OCI-LY7 (cell line): ENCODE data around the gene KCTD4. TPM values are rescaled to one million over a fixed set of nuclear protein-coding genes. Genes with fewer than 3 reads are reported as not detected.

Source experiments
- BruUV-seq: library from RNA; stranded (reverse); fragments of 400-500 nt; replicated peaks from 2 replicates; lab custom pipeline; 2021; lab: Mats Ljungman, UMichigan
- CTCF ChIA-PET: fragments of 300-600 bp; sonication (Branson Sonifier 250); formaldehyde crosslinking; loops from one replicate; lab custom pipeline; 2022; ENCODE audit warnings: antibody characterized with exemption; ENCODE audit not compliant: unreplicated experiment; lab: Charles Lee
- POLR2A ChIA-PET: fragments of 300-600 bp; sonication (Branson Sonifier 250); formaldehyde crosslinking; loops from one replicate; lab custom pipeline; 2022; ENCODE audit warnings: antibody characterized with exemption; lab: Charles Lee
- DNase-seq: peaks from one replicate; pipeline ENCODE4 v3.0.0-alpha.2; 2015; ENCODE audit warnings: low spot score
- H2AFZ ChIP-seq: fragments of 200-600 bp; sonication (generic), shearing (Covaris generic); 2 replicates; pipeline ENCODE4 v1.6.1; 2014; ENCODE audit warnings: mild to moderate bottlenecking, antibody characterized with exemption, low read length, moderate library complexity
- H3K27ac ChIP-seq: fragments of 200-600 bp; sonication (generic); 2 replicates; pipeline ENCODE4 v1.5.1; 2014; ENCODE audit warnings: mixed run types, low read depth, mild to moderate bottlenecking, moderate library complexity, low read length, inconsistent platforms; ENCODE audit not compliant: poor library complexity, severe bottlenecking
- H3K36me3 ChIP-seq: fragments of 200-600 bp; sonication (generic); 2 replicates; pipeline ENCODE4 v1.6.1; 2014; ENCODE audit warnings: mild to moderate bottlenecking, antibody characterized with exemption, low read length, moderate library complexity, mixed read lengths; ENCODE audit not compliant: insufficient read depth
- H3K4me1 ChIP-seq: fragments of 200-600 bp; sonication (generic); 2 replicates; pipeline ENCODE4 v1.5.1; 2014; ENCODE audit warnings: mild to moderate bottlenecking, low read length; ENCODE audit not compliant: insufficient read depth, poor library complexity, severe bottlenecking
- H3K4me2 ChIP-seq: fragments of 200-600 bp; sonication (generic); 2 replicates; pipeline ENCODE4 v1.6.1; 2014; ENCODE audit warnings: mild to moderate bottlenecking, low read length
- H3K4me3 ChIP-seq: fragments of 200-600 bp; sonication (generic); 2 replicates; pipeline ENCODE4 v1.5.1; 2014; ENCODE audit warnings: mild to moderate bottlenecking, low read depth, low read length; ENCODE audit not compliant: poor library complexity, severe bottlenecking
- H3K79me2 ChIP-seq: fragments of 200-600 bp; sonication (generic); 2 replicates; pipeline ENCODE4 v1.6.1; 2016; ENCODE audit warnings: low read depth, mild to moderate bottlenecking, low read length, moderate library complexity, mixed read lengths; ENCODE audit not compliant: insufficient read depth
- H3K9me2 ChIP-seq: fragments of 200-600 bp; sonication (generic); 2 replicates; pipeline ENCODE4 v1.6.1; 2016; ENCODE audit warnings: mild to moderate bottlenecking, low read length, mixed read lengths; ENCODE audit not compliant: insufficient read depth
- H3K9me3 ChIP-seq: fragments of 200-600 bp; sonication (generic); 2 replicates; pipeline ENCODE4 v1.6.1; 2014; ENCODE audit warnings: mild to moderate bottlenecking, mixed run types, low read length, mixed read lengths
- H4K20me1 ChIP-seq: fragments of 200-600 bp; sonication (generic); 2 replicates; pipeline ENCODE4 v1.6.1; 2014; ENCODE audit warnings: mild to moderate bottlenecking, antibody characterized with exemption, low read length, moderate library complexity, mixed read lengths; ENCODE audit not compliant: insufficient read depth
- EZH2phosphoT487 ChIP-seq: fragments of 200-600 bp; sonication (generic); IDR thresholded peaks from 2 replicates; pipeline ENCODE4 v1.6.1; 2018; ENCODE audit warnings: low read depth, borderline replicate concordance, mild to moderate bottlenecking, mixed run types, antibody characterized with exemption, low read length, moderate library complexity, mixed read lengths
- intact Hi-C: fragments of 100-400 bp; cut with micrococcal nuclease; formaldehyde crosslinking; loops from one replicate; pipeline ENCODE4 v1.10.0; 2022; ENCODE audit not compliant: unreplicated experiment
- total RNA-seq, 2 experiments: library from RNA; depleted of rRNA in 1 of 2; stranded (reverse); fragments of >200 nt in 1 of 2; shearing (Covaris generic) in 1 of 2; gene quantifications; 2 replicates each; pipeline ENCODE4 v1.2.3, GENCODE V29; 2014 to 2022
- TF ChIP-seq, protein P1 (sequence below): fragments of 200-600 bp; sonication (generic); conservative IDR thresholded peaks from 2 replicates; pipeline ENCODE4 v1.5.1; 2014; ENCODE audit warnings: mild to moderate bottlenecking, antibody characterized with exemption, low read length, moderate library complexity, mixed read lengths

The KCTD4 gene
- total RNA-seq, 2 experiments from 2014 or later, result not detected

DNA sequence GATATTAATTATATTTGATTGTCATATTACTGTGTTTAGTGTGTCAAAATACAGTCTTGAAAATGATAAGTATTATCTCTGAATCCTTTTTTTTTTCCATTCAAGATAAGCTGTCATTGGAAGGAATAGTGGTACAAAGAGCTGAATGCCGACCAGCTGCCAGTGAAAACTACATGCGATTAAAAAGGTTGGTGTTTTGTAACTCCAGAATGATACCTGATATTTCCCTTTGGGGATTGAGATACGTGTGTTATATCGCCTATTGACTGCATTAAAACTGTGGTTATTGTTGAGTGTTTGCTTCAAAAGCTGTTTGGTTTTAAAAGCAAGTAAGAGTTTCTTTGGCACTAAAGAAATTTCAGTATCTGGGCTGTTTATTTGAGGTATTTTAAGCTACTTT, 6.5 kb upstream of the KCTD4 start:
- intact Hi-C loops, result no loop called here
- H3K36me3 ChIP-seq, result peaks cover 26% of the 10 kb centered on the region; the same call in 1 of the 2 replicates
- ChIA-PET CTCF (no interaction called here), POLR2A (interaction anchor here (0.6 to 1.6 kb wide), 6 partner anchors 10 to 284 kb away, joined by 3 to 6 read pairs (median 4); no protein-coding TSS in a partner anchor)
- no peaks in the 10 kb centered on the region for H4K20me1 ChIP-seq
- no peak for DNase-seq
- TF ChIP-seq, protein P1, sequence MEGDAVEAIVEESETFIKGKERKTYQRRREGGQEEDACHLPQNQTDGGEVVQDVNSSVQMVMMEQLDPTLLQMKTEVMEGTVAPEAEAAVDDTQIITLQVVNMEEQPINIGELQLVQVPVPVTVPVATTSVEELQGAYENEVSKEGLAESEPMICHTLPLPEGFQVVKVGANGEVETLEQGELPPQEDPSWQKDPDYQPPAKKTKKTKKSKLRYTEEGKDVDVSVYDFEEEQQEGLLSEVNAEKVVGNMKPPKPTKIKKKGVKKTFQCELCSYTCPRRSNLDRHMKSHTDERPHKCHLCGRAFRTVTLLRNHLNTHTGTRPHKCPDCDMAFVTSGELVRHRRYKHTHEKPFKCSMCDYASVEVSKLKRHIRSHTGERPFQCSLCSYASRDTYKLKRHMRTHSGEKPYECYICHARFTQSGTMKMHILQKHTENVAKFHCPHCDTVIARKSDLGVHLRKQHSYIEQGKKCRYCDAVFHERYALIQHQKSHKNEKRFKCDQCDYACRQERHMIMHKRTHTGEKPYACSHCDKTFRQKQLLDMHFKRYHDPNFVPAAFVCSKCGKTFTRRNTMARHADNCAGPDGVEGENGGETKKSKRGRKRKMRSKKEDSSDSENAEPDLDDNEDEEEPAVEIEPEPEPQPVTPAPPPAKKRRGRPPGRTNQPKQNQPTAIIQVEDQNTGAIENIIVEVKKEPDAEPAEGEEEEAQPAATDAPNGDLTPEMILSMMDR, result no peak
- TF ChIP-seq EZH2phosphoT487, result no peak
- no peak overlapping the region for H3K27ac ChIP-seq
- H3K4me2 ChIP-seq, result no peak overlapping the region
- H2AFZ ChIP-seq, result no peak overlapping the region
- BruUV-seq, result no TSS peak
- no peaks in the 10 kb centered on the region for H3K9me2 ChIP-seq
- no peak overlapping the region for H3K4me3 ChIP-seq
- no peaks in the 10 kb centered on the region for H3K79me2 ChIP-seq
- no peaks in the 10 kb centered on the region for H3K4me1 ChIP-seq
- H3K9me3 ChIP-seq, result no peaks in the 10 kb centered on the region

DNA sequence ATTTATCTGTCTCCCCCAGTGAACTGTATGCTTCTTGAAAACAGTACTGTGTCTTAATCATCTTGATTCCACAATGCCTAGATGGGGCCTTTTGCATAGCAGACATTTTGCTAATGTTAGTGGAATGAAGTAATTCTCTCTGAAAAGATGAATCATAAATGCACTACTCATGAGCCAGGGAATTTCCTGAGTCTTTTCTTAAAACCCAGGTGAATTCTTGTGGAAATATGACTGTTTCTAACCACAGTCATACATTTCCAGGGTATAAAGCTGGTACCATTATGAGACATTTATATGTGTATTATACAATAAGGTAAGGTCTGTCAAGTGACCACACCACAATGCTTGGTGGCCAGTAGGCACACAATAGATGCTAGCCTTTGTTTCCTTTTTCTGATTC, 5.5 kb upstream of the KCTD4 start:
- Histone ChIP-seq H3K27ac (no peak overlapping the region), H2AFZ (no peak overlapping the region), H3K9me3 (no peaks in the 10 kb centered on the region), H3K4me2 (no peak overlapping the region), H3K4me3 (no peak overlapping the region), H3K36me3 (peaks cover 26% of the 10 kb centered on the region; the same call in 1 of the 2 replicates), H3K4me1 (no peaks in the 10 kb centered on the region), H4K20me1 (no peaks in the 10 kb centered on the region), H3K79me2 (no peaks in the 10 kb centered on the region), H3K9me2 (no peaks in the 10 kb centered on the region)
- POLR2A ChIA-PET, result interaction anchor here (1.5 to 1.6 kb wide), 2 partner anchors 14 to 21 kb away, joined by 4 to 6 read pairs; no protein-coding TSS in a partner anchor
- no peak for DNase-seq
- intact Hi-C loops, result no loop called here
- TF ChIP-seq, protein P1, result no peak
- no peak for TF ChIP-seq EZH2phosphoT487
- CTCF ChIA-PET, result no interaction called here
- BruUV-seq, result no TSS peak

DNA sequence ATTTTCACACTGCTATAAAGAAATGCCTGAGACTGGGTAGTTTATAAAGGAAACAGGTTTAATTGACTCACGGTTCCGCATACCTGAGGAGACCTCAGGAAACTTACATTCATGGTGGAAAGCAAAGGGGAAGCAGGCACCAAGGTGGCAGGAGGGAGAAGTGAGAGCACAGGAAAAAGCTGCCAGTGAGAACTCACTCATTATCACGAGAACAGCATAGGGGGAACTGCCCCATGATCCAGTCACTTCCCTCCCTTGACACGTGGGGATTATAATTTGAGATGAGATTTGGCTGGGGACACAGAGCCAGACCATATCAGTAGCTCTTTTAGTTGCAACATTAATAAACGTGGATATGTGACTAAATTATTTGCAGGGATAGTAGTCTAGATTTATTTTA, 4.3 kb upstream of the KCTD4 start:
- TF ChIP-seq, protein P1, result no peak
- no peak for TF ChIP-seq EZH2phosphoT487
- intact Hi-C loops, result no loop called here
- POLR2A ChIA-PET, result interaction anchor here (0.6 to 1.5 kb wide), 6 partner anchors 12 to 574 kb away, joined by 3 to 6 read pairs (median 4); no protein-coding TSS in a partner anchor
- Histone ChIP-seq H3K79me2 (no peaks in the 10 kb centered on the region), H3K4me3 (no peak overlapping the region), H2AFZ (no peak overlapping the region), H3K9me2 (no peaks in the 10 kb centered on the region), H3K36me3 (peaks cover 16% of the 10 kb centered on the region; the same call in 1 of the 2 replicates), H3K9me3 (no peaks in the 10 kb centered on the region), H4K20me1 (no peaks in the 10 kb centered on the region), H3K27ac (no peak overlapping the region), H3K4me2 (no peak overlapping the region), H3K4me1 (no peaks in the 10 kb centered on the region)
- CTCF ChIA-PET, result no interaction called here
- BruUV-seq, result no TSS peak
- DNase-seq, result no peak
